GM21515 (cell line): ENCODE results near the gene SCYL2.
"Not testable (repeated sequence)": the region's sequence is repeated elsewhere in the genome, so short reads cannot be mapped to it uniquely, and the experiment has no call there.

Experiments used
- ATAC-seq: cut with Tn5 transposase; IDR thresholded peaks from one replicate; pipeline ENCODE4 v1.9.1; 2021; ENCODE audit not compliant: unreplicated experiment

The SCYL2 gene

GRCh38 chr12:100324498-100324897 is 57.5 kb downstream of the SCYL2 start:
- ATAC-seq = peak; percentile 48

GRCh38 chr12:100326208-100326607 is 59.2 kb downstream of the SCYL2 start:
- no peak for ATAC-seq

- ATAC-seq = peak; percentile 71
Measured at GRCh38 chr12:100329800-100330199, 62.8 kb downstream of the SCYL2 start.

- ATAC-seq = no peak
Measured at GRCh38 chr12:100331871-100332270, 64.9 kb downstream of the SCYL2 start.

- no peak for ATAC-seq
Measured at GRCh38 chr12:100332852-100333251, 65.9 kb downstream of the SCYL2 start.

- no peak for ATAC-seq
Measured at GRCh38 chr12:100337299-100337698, 70.3 kb downstream of the SCYL2 start.

GRCh38 chr12:100337727-100338126 is 70.8 kb downstream of the SCYL2 start:
- no peak for ATAC-seq

- ATAC-seq = no peak
Measured at GRCh38 chr12:100339071-100339470, 72.1 kb downstream of the SCYL2 start.

GRCh38 chr12:100342897-100343296 is 75.9 kb downstream of the SCYL2 start:
- not testable (repeated sequence) for ATAC-seq

- ATAC-seq = not testable (repeated sequence)
Measured at GRCh38 chr12:100344351-100344750, 77.4 kb downstream of the SCYL2 start.

GRCh38 chr12:100345020-100345767 is 78.2 kb downstream of the SCYL2 start:
- ATAC-seq = no peak

GRCh38 chr12:100346660-100347059 is 79.7 kb downstream of the SCYL2 start:
- ATAC-seq = no peak

GRCh38 chr12:100348657-100349454 is 81.9 kb downstream of the SCYL2 start:
- no peak for ATAC-seq

- ATAC-seq = no peak
Measured at GRCh38 chr12:100356644-100357223, 89.8 kb downstream of the SCYL2 start, which contains the start of gene SLC17A8. Gene SLC17A8, plus strand, starts transcription at chr12:100357074. Its CDS starts 318 bp downstream, at chr12:100357392.

- ATAC-seq = no peak
Measured at GRCh38 chr12:100359248-100359647, 92.3 kb downstream of the SCYL2 start.

GRCh38 chr12:100359822-100360221 is 92.8 kb downstream of the SCYL2 start:
- ATAC-seq = no peak

GRCh38 chr12:100360450-100360849 is 93.5 kb downstream of the SCYL2 start:
- no peak for ATAC-seq

- ATAC-seq = no peak
Measured at GRCh38 chr12:100364324-100364723, 97.3 kb downstream of the SCYL2 start.

GRCh38 chr12:100365411-100365810 is 98.4 kb downstream of the SCYL2 start:
- ATAC-seq = no peak

GRCh38 chr12:100368066-100368465 is 101.1 kb downstream of the SCYL2 start:
- ATAC-seq = no peak

- ATAC-seq = no peak
Measured at GRCh38 chr12:100371146-100371545, 104.2 kb downstream of the SCYL2 start.
